ENCODE data around the gene GREB1L. TPM values are rescaled to one million over a fixed set of nuclear protein-coding genes. Genes with fewer than 3 reads are reported as not detected.

Gene GREB1L
- polyA plus RNA-seq, 3 donors, result 0.21 to 4.5 (median 3.8) TPM

DNA sequence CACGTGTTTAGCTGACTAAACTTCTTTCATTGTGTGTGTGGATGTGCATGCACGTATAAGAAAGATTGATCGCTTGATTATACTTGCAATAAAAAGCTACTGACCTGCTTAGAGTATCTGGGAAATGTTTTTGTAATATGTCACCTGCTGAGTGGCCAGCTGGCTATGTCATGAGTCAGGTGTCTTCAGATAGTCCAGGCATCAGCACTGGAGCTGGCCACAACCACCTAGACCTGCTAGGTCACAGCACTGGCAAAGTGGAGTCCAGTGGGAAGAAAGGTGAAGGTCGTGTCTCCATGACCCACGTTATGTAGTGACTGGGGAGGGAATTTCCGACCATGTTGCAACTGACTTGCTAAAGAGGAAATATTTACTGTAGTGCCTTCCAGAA lies 211.5 kb downstream of the GREB1L start:
- H3K27ac ChIP-seq (ENCODE audit: low read depth, low read length), result no peak overlapping the region
- 59 to 68% (median 63%) methylated on average over 6 of the region's 6 CpGs for WGBS, 3 donors

DNA sequence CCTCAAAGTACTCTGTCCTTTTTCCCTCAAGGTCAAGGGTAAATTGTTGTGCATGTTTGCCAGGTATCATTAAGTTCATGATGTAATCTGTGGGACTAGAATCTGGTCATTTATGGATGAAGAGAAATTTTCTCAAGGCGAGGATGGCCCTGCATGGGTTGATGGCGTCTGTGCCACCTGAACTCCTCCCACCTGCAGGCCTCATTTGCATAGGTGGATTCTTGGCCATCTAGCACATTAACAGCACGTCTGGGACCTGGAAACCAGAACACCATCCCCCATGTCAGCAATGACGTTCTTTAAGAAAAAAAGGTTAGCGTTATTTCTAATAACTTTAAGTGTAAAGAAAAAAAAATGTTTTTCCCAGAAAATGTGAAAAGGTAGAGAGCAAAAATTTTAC lies 212.7 kb downstream of the GREB1L start:
- no peak overlapping the region for H3K27ac ChIP-seq (ENCODE audit: low read depth, low read length)
- 64 to 84% (median 82%) methylated on average over 5 of the region's 5 CpGs for WGBS, 3 donors

DNA sequence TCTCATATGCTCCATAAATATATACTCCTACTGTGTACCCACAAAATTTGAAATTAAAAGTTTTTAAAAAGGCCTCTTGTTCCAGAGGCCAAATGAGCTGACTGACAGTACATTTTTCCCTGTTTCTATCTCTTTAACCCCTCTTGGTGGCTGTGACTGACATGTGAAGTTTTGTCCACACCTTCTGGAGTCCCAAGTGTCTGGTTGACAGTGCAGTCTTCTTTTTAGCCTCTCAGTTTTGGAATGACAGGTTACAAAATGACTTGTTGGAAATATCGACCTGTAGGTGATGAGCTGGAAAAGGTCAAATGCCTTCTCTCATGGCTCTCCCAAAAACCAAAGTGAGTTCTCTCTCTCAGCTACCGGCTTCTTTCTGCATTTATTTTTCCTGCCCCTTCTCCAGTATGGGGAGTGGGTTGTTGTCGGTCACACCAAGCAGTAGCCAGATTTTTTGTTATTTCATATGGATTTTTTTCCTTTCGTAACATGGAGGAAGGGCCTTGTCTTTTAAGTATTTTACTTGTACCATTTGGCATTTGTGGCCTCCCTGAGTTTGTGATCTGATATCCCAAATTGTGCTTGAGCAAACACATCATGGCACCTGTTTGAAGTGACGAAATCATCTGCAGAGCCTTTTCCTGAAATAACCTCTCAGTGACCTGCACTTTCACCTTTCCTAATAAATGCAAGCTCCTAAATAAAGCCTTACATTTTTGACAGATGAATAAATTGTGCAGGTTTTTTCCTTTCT lies 214.6 kb downstream of the GREB1L start:
- no peak overlapping the region for H3K27ac ChIP-seq (ENCODE audit: low read depth, low read length)
- 86 to 92% (median 88%) methylated on average over 5 of the region's 5 CpGs for WGBS, 3 donors

DNA sequence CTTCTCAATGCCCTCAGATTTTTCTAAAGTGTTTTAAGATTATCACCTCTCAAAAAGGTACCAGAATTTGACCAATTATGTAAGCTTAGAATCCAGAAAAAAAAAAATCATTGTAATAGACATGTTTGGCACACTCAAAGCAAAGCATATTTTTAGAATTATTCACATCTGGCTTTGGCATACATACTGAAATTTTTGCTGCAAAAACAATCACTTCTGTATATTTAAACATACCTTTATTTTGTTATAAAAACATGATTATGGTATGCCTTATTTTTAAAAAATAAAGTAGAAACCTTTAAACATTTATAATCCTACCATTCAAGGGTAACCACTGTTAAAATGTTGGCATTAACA lies 215.1 kb downstream of the GREB1L start:
- H3K27ac ChIP-seq (ENCODE audit: low read depth, low read length), result no peak overlapping the region

DNA sequence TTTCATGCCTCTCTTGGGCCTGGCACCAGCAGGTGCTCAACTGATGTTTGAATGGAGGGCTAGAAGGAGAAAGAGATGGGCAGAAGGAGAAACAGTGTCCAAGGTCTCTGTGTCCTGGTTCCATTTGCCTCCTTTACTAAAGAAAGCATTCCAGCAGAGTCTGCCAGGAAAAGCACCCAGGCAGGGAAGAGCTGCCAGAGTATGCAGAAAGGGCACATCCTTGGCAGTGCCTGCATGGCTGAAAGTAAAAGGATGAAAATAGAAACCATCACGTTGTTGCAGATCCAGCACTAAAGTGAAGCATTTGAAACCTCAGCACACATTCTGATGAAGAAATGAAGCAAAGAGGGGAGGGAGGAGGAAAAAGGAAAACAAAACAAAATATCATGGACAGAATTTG lies 216.3 kb downstream of the GREB1L start:
- no peak overlapping the region for H3K27ac ChIP-seq (ENCODE audit: low read depth, low read length)
- 50 to 67% (median 62%) methylated on average over 1 of the region's 1 CpG for WGBS, 3 donors

DNA sequence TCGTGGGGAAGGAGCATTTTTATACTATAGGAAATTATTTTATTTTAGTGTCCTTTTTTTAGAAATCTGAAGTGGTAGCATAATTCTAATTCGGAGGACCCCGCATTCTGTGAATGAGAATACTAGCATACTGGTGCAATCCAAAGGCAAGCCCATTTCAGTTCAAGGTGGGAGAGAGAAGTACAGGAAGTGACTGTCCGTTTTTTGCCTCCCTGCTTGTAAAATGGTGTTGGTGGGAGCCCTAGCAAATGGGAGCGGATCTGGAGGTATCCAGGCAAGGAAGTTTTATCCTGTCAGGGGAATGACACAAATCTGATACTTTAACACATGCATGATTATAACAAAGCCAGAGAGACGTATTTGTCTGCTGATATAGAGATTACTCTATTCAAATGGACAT lies 216.8 kb downstream of the GREB1L start:
- 69 to 83% (median 77%) methylated on average over 6 of the region's 6 CpGs for WGBS, 3 donors
- no peak overlapping the region for H3K27ac ChIP-seq (ENCODE audit: low read depth, low read length)

DNA sequence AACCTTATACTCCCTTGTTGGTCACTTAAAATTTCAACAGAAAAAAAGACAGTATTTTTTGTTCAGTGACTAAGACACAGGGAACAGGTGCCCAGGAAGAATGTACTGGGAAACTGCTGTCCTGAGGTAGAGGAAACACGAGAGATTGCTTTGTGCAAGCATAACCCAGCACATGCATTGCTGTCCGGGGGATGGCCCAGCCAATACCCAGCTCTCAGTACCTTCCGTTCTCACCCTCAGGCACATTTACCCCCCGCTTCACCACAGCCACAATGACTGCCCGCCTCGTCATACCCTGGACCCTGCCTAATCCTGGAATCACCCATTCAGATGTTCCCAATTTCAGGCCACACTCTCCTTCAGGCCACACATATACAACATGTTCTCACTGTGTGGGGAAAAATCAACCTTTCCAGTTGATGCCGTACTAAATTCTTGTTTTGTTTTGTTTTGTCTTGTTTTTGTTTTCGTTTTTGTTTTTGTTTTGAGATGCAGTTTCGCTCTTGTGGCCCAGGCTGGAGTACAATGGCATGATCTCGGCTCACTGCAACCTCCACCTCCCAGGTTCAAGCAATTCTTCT lies 217.8 kb downstream of the GREB1L start:
- no peak overlapping the region for H3K27ac ChIP-seq (ENCODE audit: low read depth, low read length)
- WGBS, 3 donors, result 86 to 92% (median 92%) methylated on average over 10 of the region's 10 CpGs

DNA sequence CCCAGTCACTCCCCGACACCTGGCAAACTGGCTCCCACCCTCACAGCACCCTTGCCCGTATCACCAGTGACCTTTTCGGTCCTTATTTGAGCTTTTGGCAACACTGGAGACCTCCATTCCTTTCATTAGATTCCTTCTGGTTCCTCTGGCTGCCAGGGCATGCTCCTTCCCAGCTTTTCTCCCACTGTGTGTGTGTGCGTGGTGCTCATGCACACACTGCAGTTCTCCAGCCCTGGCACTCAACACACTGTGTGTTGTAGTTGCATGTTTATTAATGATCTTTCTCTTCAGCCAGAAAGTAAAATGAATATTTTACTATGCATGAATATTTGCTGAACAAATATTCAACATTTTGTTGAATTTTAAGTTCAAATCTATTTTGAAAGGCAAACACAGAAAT lies 219.4 kb downstream of the GREB1L start:
- 86 to 90% (median 89%) methylated on average over 4 of the region's 4 CpGs for WGBS, 3 donors
- no peak overlapping the region for H3K27ac ChIP-seq (ENCODE audit: low read depth, low read length)

DNA sequence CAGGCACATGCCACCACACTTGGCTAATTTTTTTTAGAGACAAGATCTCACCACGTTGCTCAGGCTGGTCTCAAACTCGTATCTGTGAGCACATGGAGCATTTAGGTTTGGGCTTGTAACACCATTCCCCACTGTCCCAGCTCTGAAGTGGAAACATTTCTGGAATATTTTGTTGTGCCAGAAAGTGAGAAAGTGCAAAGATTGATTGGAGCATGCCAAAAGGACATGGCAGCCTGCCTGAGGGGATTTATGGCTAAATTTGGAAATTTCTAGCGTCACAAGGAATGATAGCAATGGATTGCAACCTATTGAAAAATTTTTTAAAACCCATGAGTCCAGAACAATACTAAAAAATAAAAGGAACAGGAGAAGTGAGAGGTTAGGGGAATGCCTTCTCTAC lies 221.7 kb downstream of the GREB1L start:
- WGBS, 3 donors, result 56 to 59% (median 58%) methylated on average over 3 of the region's 3 CpGs
- no peak overlapping the region for H3K27ac ChIP-seq (ENCODE audit: low read depth, low read length)

DNA sequence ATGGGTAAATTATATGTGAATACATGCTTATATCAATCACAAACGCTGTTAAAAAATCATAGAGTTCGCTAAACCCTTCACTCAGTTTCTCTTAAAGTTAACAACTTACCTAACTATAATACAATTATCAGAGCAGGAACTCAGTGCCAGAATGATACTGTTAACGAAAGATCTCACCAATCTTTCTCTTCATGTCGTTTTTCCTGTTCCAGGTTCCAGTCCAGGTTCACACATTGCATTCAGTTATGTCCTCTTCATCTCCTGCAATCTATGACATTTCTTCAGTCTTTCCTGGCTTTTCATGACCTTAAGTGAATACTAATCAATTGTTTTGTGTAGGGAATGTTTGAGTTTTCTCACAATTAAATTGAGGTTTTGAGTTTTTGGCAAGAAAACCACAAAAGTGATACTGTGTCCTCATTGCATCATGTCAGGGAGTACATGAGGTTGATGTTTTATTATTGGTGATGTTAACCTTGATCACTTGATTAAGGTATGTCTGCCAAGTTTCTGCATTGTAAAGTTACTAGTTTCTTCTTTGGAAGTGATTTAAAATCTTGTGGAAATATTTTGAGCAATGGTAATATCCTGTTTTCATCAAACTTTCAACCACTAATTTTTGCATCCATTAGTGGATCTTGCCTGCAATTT lies 226.6 kb downstream of the GREB1L start:
- no peak overlapping the region for H3K27ac ChIP-seq (ENCODE audit: low read depth, low read length)
- 65 to 84% (median 79%) methylated on average over 4 of the region's 4 CpGs for WGBS, 3 donors

DNA sequence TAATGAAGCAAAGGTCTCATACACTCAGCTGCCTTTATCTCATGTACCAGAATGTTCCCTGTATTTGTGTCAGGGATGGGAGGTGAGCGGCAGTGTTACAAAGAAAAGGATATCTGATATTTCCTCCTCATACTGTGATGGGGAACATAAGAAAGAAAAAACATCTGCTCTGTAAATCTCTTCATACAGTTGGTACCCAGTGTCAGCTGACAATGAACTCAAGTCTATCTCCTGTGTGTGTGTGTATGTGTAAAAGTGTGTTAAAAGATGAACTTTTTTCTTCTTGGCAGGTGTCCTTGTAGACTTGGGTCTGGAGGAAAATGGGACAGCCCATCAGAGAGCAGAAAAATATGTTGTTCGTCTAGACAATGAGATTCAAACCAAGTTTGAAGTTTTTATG lies 230.7 kb downstream of the GREB1L start:
- 86 to 88% (median 86%) methylated on average over 2 of the region's 2 CpGs for WGBS, 3 donors
- no peak overlapping the region for H3K27ac ChIP-seq (ENCODE audit: low read depth, low read length)

DNA sequence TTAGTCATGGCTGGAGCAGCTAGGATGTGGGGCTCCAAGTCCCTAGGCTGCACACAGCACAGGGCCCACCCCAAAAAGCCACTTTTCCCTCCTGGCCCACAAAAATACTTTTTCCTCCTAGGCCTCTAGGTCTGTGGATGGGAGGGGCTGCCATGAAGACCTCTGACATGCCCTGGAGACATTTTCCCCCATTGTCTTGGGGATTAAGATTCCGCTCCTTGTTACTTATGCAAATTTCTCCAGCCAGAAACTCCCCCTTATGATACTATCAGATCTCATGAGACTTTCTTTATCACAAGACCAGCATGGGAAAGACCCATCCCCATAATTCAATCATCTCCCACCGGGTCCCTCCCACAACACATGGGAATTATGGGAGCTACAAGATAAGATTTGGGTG lies 232.6 kb downstream of the GREB1L start:
- H3K27ac ChIP-seq (ENCODE audit: low read depth, low read length), result no peak overlapping the region
- 88 to 89% (median 88%) methylated on average over 2 of the region's 2 CpGs for WGBS, 3 donors

DNA sequence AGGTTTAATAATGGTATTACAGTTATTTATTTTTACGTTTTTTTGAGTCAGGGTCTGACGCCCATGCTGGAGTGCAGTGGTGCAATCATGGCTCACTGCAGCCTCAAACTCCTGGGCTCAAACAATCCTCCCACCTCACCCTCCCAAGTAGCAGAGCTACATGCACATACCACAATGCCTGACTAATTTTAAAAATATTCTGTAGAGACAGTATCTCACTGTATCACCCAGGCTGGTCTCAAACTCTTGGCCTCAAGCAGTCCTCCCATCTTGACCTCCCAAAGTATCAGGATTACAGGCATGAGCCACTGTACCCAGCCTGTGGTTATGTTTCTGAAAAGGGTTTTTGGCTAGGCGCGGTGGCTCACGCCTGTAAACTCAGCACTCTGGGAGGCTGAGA lies 237.7 kb downstream of the GREB1L start:
- no peak overlapping the region for H3K27ac ChIP-seq (ENCODE audit: low read depth, low read length)
- WGBS, 3 donors, result 92 to 95% (median 93%) methylated on average over 5 of the region's 5 CpGs

DNA sequence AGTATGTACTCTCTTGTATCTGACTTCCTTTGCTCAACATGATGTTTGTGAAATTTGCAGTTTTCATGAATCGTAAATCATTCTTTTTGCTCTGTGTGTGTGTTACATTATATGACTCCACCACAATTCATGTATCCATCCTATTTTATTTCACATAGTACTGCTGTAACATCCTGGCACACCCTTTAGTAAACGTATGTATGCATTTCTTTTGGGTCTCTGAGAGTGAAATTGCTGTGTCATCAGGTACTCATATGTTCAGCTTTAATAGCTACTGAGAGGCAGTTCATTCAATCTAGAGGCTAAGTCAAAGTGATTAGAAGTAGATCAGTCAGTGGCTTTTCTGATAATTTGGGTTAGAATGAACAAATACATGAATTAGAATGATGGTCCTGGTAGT lies 239.7 kb downstream of the GREB1L start:
- WGBS, 3 donors, result 59 to 71% (median 68%) methylated on average over 2 of the region's 2 CpGs

DNA sequence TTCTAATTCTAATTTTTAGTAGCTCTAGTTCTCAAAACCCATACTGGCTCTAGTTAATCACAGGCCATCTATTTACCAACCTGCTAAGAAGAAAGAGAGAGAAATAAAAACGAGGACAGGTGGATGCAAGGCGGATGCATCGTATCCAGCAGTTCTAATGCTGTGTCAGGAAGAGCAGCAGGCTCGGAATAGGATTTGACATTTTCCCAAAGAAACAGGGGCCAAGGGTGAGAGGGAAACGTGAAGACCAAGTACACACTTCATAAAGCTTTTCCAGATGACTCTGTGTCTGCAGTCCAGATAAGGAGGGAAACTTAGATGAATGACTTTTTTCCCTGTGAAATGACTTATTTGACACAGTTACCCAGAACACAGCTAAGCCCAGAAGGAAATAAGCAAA lies 241.0 kb downstream of the GREB1L start:
- H3K27ac ChIP-seq (ENCODE audit: low read depth, low read length), result no peak overlapping the region
- 75 to 79% (median 76%) methylated on average over 5 of the region's 5 CpGs for WGBS, 3 donors

More for the DNA sequence above, 239.7 kb downstream of the GREB1L start:
- H3K27ac ChIP-seq (ENCODE audit: low read depth, low read length), result no peak overlapping the region

DNA sequence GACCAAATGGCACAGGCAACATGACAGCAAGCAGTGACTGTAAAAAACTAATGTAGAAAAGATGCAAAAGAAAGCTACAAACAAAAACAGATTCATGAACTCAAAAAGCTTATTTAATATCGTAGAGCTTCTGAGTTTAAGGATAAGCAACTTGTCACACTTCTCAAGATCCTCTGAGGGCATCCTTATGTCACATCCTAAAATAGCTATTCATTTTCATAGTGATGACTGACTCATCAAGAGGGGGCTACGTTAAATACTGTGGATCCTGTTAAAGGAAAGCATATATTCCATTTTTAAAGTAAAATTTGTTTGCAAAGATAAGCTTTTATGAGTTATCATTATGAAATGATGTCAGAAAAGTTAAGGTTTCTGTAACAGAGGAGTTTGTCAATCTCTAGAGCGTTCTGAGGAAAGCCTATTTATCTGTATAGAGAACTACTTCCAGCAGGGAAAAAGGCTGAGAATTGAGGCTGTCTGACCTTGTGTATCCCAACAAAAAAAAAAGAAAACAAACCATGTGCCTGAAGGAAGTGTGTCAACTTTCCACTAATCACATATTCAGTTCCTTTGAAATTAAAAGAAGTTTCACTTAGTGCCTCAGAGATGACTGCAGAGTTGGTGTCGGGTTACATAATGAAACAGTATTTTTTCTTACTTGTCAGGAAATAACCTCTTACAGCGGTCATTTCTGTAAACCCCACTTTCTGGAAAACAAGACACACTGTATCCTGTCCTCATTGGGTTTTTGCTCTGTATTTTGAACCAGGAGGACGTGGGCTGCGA lies 243.0 kb downstream of the GREB1L start:
- H3K27ac ChIP-seq (ENCODE audit: low read depth, low read length), result no peak overlapping the region
- 64 to 65% (median 64%) methylated on average over 7 of the region's 7 CpGs for WGBS, 3 donors

DNA sequence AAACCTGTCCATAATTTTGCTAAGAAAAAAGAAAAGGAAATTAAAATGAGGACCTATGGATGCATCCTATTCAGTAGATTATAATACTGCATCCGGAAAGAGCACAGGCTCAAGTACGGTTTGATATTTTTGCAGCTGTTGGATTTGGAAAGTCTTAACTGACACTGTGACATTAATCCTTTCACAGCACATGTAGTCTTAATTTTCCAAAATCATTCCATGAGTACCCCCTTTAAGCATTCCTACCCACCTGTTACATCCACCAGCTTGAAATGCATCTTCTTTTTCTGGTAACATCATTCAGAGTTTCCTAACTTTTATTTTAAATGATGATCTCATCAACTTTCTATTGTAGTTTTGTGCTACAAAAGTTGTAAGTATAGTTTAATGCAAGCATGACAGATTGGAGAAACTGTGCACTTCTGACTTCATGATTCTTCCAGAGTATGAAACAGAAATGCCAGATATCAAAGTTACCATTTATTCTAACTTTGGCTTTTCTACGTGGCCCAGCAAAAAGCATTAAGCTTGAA lies 244.9 kb downstream of the GREB1L start:
- WGBS, 3 donors, result 77 to 88% (median 78%) methylated on average over 3 of the region's 3 CpGs
- H3K27ac ChIP-seq (ENCODE audit: low read depth, low read length), result no peak overlapping the region

DNA sequence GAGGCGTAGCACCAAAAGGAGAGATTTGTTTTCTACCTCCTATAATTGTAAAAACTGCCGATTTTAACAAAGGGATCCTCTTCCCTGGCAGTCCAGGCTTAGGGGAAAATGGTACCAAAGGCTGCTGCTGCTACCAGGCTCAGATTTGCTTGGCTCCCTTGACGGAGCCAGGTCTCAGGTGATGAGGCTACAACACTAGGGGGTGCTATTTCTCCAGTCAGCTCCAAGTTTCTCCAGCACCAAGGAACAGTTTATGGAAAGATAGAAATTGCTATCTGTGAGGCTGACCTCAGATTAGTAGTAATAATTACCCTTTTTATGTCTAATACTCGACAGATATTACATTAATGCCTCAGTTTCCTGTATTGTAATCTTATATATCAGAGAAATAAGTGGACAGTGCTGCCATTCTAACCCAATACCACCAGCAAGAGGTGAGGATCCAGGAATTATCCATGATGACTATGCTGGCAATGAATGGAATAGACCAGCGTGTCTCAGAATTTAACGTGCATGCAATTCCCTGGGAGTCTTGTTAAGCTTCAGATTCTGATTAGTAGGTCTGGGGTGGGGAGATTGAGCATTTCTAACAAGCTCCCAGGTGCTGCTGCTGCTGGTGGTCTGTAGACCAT lies 247.2 kb downstream of the GREB1L start:
- H3K27ac ChIP-seq (ENCODE audit: low read depth, low read length), result no peak overlapping the region
- 35 to 54% (median 52%) methylated on average over 6 of the region's 6 CpGs for WGBS, 3 donors

All from adipose tissue (tissue), 3 donors.